Raji (cell line): ENCODE results near the gene ANKS1B.

Experiments
- POLR2A ChIP-seq: IDR thresholded peaks from 2 replicates; pipeline ENCODE4 v1.6.1; 2011; ENCODE audit warnings: low read depth, low read length, control low read depth; ENCODE audit not compliant: insufficient read depth

The ANKS1B gene

DNA sequence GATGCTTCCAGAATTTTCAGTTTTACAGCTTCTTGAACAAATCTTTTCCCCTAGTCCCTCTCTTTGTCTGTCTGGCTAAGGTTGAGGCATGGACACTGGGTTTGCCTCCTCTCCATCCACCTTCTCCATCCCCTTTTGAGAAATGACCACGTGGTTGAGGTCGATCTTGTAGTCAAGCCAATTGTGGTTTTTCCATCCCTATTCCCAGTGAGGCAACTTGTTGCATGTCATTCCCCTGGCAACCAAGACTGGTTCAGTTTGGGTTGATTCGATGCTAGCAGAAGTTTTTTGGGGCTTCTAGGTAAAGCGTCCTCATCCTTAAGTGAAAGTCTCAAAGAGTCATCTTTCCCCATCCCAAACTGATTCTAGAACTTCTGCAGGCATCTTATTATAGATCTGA is 1038.9 kb downstream of the ANKS1B start:
- TF ChIP-seq POLR2A, result no peak

DNA sequence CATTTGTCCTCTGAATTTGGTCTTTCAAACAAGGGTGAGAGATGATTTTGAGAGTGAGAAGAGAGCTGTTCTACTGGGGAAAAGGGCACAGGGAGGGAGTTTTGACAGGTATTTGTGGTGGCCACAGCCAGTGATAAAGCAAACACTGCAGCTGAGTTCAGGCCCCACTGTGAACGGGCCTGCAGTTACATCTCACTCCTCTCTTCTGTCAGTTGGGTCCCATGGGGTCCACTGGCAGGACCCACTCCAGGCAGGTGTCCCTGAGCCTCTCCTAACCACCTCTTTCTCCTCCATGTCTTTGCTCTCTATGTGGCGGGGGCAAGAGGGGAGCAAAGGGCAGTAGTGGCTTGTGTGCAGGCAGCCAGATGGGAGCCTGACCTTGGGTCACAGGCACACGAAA is 1044.8 kb downstream of the ANKS1B start:
- no peak for TF ChIP-seq POLR2A

GRCh38 chr12:98939350-98939749 is 1045.4 kb downstream of the ANKS1B start:
- TF ChIP-seq POLR2A, result no peak

DNA sequence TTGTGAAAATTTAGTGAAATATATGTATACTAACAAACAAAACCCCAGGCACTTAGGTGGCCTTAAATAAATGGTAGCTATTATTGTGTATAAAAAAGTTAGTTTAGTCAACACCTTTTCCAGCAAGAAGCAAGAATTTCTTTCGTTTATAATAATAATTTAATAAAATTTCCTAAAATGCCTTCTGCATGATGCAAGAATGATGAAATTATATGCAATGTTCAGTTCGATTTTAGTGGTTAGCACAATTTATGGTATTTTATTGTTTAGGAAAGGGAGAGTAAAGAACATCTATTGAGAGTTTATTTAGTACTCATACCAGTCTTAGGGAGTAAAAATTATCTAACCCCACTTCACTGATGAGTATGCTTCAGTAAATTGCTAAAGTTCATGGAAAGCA is 1048.9 kb downstream of the ANKS1B start:
- no peak for TF ChIP-seq POLR2A

DNA sequence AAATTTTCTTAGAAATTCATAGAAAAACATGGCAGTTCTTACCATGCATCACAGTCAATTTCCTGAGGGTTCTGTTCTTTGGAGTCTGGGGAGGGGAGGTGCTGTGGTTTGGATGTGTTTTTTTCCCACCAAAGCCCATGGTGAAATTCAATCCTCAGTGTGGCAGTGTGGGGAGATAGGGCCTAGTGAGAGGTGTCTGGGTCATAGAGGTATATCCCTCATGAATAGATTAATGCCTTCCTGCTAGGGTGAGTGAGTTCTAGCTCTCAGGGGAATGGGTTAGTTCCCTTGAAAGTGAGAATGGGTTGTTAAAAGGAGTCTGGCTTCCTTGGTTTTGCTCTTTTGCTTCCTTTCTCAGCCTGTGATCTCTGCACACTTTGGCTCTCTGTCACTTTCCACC is 1061.9 kb downstream of the ANKS1B start:
- TF ChIP-seq POLR2A, result no peak

DNA sequence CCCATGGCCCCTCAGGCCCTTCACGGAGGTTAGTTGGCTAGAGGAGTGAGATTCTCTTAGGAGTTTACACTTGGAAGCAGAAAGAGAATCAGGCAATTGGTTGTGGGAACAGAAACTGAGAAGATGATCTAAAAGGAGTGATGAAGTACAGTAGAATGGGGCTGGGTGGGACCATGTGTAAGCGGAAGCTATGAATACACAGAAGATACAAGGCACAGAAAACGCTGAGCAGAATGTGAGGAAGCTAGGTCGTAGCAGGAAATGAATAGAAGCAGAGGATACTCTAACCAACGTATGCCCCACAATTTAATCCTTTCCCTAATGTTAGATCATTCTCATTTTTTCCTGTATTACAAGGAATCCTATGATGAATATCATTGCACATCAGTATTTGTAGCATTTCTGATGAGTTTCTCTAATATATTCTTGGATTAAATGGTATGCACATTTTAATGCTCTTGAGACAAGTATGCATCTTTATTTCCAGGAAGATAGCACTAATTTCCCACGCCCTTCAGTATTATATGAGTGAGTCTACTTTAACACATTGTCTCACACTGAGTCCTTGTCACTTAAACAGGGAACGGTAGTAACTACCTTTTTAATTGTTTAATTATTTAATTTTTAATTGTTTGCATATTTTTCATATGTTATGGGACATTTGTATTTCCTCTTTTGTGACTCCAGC is 1066.4 kb downstream of the ANKS1B start:
- TF ChIP-seq POLR2A, result no peak

- TF ChIP-seq POLR2A, result no peak
Measured at GRCh38 chr12:98916106-98916505, 1068.6 kb downstream of the ANKS1B start.

DNA sequence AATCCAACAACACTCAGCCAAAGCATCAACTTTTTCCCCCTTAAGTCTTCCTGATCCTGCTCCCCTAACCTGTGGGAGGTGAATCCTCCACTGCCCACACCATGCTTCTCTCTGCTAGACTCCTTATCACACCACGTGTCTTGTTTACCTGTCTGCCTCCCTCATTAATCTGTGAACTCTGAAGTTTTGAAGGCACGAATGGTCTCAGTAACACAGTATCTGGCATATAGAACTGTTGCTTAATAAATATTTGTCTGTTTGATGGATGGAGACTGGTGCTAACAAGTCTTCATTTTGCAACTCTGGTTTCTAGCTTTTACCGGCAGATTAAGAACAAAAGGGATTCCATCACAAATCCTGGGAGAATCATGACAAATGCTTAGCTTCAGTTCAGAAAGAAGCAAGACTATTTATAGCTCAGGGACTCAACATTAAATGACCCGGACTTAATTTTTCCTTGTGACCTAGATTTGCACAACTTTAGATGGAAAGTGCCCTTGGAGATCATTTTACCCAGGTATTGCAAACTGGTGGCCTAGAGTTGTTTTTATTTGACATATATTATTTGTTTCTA is 1072.2 kb downstream of the ANKS1B start:
- no peak for TF ChIP-seq POLR2A

- no peak for TF ChIP-seq POLR2A
Measured at GRCh38 chr12:98911396-98911795, 1073.3 kb downstream of the ANKS1B start.

- no peak for TF ChIP-seq POLR2A
Measured at GRCh38 chr12:98909746-98910145, 1075.0 kb downstream of the ANKS1B start.

DNA sequence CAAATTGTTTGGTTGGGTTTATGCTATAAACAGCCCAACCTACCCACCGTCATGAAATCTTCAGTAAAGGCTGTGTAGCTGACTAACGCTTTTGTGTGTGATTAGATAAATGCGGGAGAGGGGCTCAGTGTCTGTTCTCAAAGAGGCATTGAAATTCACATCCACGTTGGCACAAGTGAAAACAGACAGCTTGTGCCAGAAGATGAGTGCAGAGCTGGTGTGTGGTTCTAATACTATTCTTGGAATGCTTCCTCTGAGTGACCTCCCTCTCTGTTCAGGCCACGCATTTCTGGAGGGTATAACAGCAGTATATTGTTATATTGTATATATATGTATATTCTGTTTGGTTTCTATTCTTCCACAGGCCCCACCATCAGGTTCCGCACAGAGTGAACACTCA is 1075.9 kb downstream of the ANKS1B start:
- TF ChIP-seq POLR2A, result no peak

- no peak for TF ChIP-seq POLR2A
Measured at GRCh38 chr12:98903875-98904274, 1080.9 kb downstream of the ANKS1B start.

- TF ChIP-seq POLR2A, result no peak
Measured at GRCh38 chr12:98901189-98901588, 1083.5 kb downstream of the ANKS1B start.

DNA sequence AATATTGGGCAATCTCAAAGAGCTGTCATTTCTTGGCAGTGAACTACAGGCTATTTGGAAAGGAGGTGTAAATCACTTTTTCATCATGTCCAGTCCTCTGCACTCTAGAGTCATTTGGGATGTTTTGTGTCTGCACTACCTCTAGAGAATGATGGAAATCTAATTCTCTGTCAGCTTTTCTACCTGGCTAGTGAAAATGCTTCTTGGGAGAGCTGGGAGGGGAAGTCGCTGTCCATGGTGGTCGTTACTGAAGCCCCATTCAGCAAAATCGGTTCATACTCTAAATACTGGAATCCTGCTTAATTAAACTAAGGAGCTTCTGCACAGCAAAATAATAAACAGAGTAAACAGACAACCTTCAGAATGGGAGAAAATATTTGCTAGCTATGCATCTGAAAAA is 1087.8 kb downstream of the ANKS1B start:
- TF ChIP-seq POLR2A, result no peak

DNA sequence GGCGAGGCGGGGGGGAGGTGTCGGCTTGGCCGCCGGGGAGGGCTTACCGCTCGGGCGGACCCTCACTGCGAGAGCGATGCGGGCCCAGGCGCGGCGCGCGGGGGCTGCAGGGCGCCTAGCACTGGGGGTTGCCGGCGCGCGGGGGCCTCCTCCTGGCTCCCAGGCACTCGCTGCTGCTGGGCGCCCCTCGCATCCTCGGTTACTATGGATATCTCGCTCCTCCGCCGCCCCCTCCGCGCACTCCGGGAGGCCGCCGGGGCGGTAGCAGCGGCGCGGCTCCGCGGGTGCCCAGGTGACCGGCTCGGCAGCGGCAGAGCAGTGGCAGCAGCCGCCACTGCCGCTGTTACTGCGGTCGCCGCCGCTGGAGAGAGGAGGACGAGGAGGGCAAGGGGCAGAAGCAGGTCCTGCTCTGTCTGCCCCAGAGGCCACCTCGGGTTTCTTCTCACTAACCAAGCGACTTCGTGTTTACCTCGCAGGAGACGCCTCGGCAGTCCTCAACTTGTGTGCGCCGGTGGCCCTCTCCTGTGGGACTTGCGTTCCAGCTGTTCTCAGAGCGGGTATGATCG is 1089.6 kb downstream of the ANKS1B start:
- TF ChIP-seq POLR2A, result no peak

DNA sequence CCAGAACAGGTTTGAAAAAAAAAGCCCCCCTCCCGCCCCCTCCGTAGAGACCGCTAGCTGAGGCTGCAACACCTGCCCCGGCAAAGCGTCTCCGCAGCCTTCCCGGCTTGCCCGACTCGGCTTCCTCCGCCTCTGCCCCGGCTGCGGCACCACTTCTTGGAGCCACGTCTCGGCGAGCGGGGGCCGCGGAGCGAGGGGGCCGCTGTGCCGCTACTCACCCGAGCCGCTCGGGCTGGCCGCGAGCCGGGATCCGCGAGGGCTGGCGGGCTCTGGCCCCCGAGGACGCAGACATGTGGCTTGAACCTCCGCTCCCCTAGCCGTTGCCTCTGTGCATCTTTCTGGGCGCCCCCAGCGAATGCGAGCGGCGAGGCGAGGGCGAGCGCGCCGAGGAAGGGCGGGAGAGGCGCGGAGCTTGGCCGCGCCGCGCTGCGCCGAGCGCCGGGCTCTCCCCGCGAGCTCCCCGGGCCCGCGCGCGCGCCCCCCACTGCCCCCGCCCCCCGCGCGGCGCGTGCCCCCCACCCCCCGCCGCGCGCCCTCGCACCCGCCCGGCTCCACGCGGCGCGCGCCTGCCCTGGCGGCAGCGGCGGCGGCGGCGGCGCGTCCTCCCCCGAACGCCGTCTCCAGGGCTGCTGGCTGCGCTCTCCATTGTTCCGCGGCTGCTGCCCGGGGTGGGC is 1090.2 kb downstream of the ANKS1B start:
- TF ChIP-seq POLR2A, result no peak

DNA sequence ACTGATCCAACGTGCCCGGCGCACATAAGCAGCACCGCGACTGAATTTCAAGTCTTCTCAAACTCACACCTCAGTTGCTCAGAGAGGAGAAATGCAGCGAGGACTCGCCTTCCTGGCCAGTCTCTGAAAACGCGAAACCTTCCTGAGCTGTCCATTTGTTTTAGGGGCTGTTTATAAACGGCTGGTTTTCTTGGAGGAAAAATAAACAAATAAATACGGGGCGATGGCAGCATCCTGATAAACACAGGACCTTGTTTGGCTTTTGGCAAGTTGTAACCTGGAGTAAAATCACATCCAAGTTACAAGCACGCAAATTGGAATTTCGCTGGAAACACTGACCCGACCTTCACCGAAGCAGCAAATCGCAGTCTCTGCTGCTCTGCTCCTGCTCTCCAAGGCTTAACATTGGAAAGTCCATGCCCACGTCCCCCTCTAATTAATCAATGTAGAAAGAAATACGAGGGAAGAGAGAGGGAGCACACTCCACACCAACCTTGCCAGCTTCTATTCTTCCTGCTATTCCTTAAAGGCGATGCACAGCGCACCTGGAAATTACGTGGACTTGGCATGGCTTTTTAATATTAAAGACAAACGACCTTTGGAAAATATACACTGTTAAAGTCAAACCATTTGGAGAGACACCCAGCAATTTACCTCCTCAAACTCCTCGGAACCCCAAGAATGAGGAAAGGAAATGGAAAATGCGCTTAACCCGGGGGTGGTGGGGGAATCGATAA is 1090.9 kb downstream of the ANKS1B start:
- no peak for TF ChIP-seq POLR2A
